Psoas muscle (tissue), 8 donors: Measurements from ENCODE around the gene TKFC. TPM values are rescaled to one million over a fixed set of nuclear protein-coding genes. Genes with fewer than 3 reads are reported as not detected.

Experiments
- ATAC-seq, 4 donors: fragments of 200-7000 bp; cut with Tn5 transposase; one replicate each; pipeline ENCODE4 v1.9.1; 2020; ENCODE audit warnings: moderate library complexity in 3 of 4, mild to moderate bottlenecking in 2 of 4
- DNase-seq, 2 donors: peaks; one replicate each; pipeline ENCODE4 v3.0.0-alpha.2; 2020
- H3K27ac ChIP-seq: fragments of 200-600 bp; one replicate; pipeline ENCODE4 v1.8.0; 2022
- H3K27me3 ChIP-seq, 3 donors: fragments of 200-600 bp in 1 of 3; one replicate each; pipeline versions ENCODE4 v1.6.1 to v1.8.0; 2013 to 2022; ENCODE audit warnings: low read length in 2 of 3, mild to moderate bottlenecking in 2 of 3, moderate library complexity in 1 of 3; ENCODE audit not compliant: insufficient read depth in 3 of 3
- H3K36me3 ChIP-seq, 2 donors: fragments of 200-600 bp in 1 of 2; one replicate each; pipeline versions ENCODE4 v1.6.1 to v1.8.0; 2013 to 2022; ENCODE audit warnings: low read depth in 1 of 2, mild to moderate bottlenecking in 1 of 2, moderate library complexity in 1 of 2; ENCODE audit not compliant: insufficient read depth in 1 of 2
- H3K4me1 ChIP-seq: fragments of 200-600 bp; one replicate; pipeline ENCODE4 v1.8.0; 2022
- H3K4me3 ChIP-seq: fragments of 200-600 bp; one replicate; pipeline ENCODE4 v1.8.0; 2022; ENCODE audit warnings: mild to moderate bottlenecking
- H3K9me3 ChIP-seq: fragments of 200-600 bp; one replicate; pipeline ENCODE4 v1.8.0; 2022
- CTCF ChIP-seq: fragments of 200-600 bp; IDR thresholded peaks from one replicate; pipeline ENCODE4 v1.8.0; 2022; ENCODE audit warnings: antibody characterized with exemption
- WGBS, 3 donors: extraction: QIAGEN DNeasy Blood & Tissue Kit; methylation state at CpG; one replicate each; pipeline versions ENCODE4 v1.1.6 to v1.1.7; 2013; 5-methylcytosine and 5-hydroxymethylcytosine counted together
- intact Hi-C, 2 donors: fragments of 100-400 bp; cut with DNase I; formaldehyde crosslinking; loops; one replicate each; pipeline versions ENCODE4 v1.11.0 to v1.14.2; 2022
- polyA plus RNA-seq, 3 donors: library from polyadenylated mRNA; stranded (reverse); fragments of 200-250 nt; gene quantifications; one replicate each; pipeline ENCODE4 v1.2.3, GENCODE V29; 2013
- total RNA-seq, 4 donors: library from RNA; stranded (reverse); fragmentation: NEBNext Ultra II Directional in 2 of 4; extraction: Animal tissue kit (Norgen Biotek cat#: 25700) in 2 of 4; gene quantifications; one replicate each; pipeline versions ENCODE4 v1.2.1 to v1.2.4, GENCODE V29; 2021 to 2023
- donor health status: healthy with polysubstance abuse.
- donor health status: DM: no; HTN: no; CAD: no; lungs with moderate emphysema.
- donor health status: Bipolar disorder and iron deficiency.
- donor health status: healthy.
- donor health status: DM: yes; HTN: yes; CAD: no.
- donor health status: DM: no; HTN: no; CAD: no.
- donor health status: DM: no; HTN: no; CAD: no.
- donor health status: DM: yes; HTN: yes; CAD: no.

TKFC gene
- total and polyA plus RNA-seq, 7 donors = 7.2 to 30.4 (median 13.4) TPM

GRCh38 chr11:61350336-61350735 is 17.3 kb downstream of the TKFC start:
- Histone ChIP-seq H3K36me3 (peaks cover 0 to 85% of the 10 kb centered on the region in 2 donors), H3K27me3 (no peaks in the 10 kb centered on the region), H3K9me3 (no peaks in the 10 kb centered on the region), H3K4me3 (no peak overlapping the region), H3K4me1 (no peaks in the 10 kb centered on the region), H3K27ac (no peak overlapping the region)
- ATAC-seq (no peak), DNase-seq (no peak)
- WGBS, 3 donors = 56 to 92% (median 92%) methylated on average over 1 of the region's 1 CpG
- intact Hi-C loops = no loop called here
- TF ChIP-seq CTCF = no peak

- Histone ChIP-seq H3K4me3 (no peak overlapping the region), H3K27ac (no peak overlapping the region), H3K36me3 (peaks cover 0 to 86% of the 10 kb centered on the region in 2 donors), H3K27me3 (no peaks in the 10 kb centered on the region), H3K9me3 (no peaks in the 10 kb centered on the region), H3K4me1 (no peaks in the 10 kb centered on the region)
- 94 to 97% (median 95%) methylated on average over 8 of the region's 8 CpGs for WGBS, 3 donors
- no peak for DNase-seq
- ATAC-seq = no peak
- TF ChIP-seq CTCF = no peak
- intact Hi-C loops = no loop called here
Observed at GRCh38 chr11:61350803-61351202, 17.8 kb downstream of the TKFC start.

GRCh38 chr11:61352038-61352437 is 19.0 kb downstream of the TKFC start:
- H3K9me3 ChIP-seq = no peaks in the 10 kb centered on the region
- peaks cover 0 to 81% of the 10 kb centered on the region in 2 donors for H3K36me3 ChIP-seq
- no peak for TF ChIP-seq CTCF
- H3K4me3 ChIP-seq = no peak overlapping the region
- H3K27me3 ChIP-seq = no peaks in the 10 kb centered on the region
- no peak overlapping the region for H3K27ac ChIP-seq
- H3K4me1 ChIP-seq = no peaks in the 10 kb centered on the region
- DNase-seq = no peak
- 80 to 82% (median 82%) methylated on average over 8 of the region's 8 CpGs for WGBS, 3 donors
- intact Hi-C loops = no loop called here
- no peak for ATAC-seq

GRCh38 chr11:61353131-61354067 is 20.4 kb downstream of the TKFC start:
- no peak for ATAC-seq
- WGBS, 3 donors = 87 to 91% (median 90%) methylated on average over 15 of the region's 15 CpGs
- Histone ChIP-seq H3K4me1 (no peaks in the 10 kb centered on the region), H3K27ac (no peak overlapping the region), H3K27me3 (no peaks in the 10 kb centered on the region), H3K4me3 (no peak overlapping the region), H3K36me3 (peaks cover 0 to 69% of the 10 kb centered on the region in 2 donors), H3K9me3 (no peaks in the 10 kb centered on the region)
- intact Hi-C loops = no loop called here
- no peak for TF ChIP-seq CTCF
- no peak for DNase-seq
